Breast epithelium (tissue), 4 donors: ENCODE data around the gene RGS9. TPM values are rescaled to one million over a fixed set of nuclear protein-coding genes. Genes with fewer than 3 reads are reported as not detected.

Experiments used
- DNase-seq, 2 donors: peaks; one replicate each; pipeline ENCODE4 v3.0.0-alpha.2; 2019; ENCODE audit warnings: low spot score in 2 of 2
- H3K27ac ChIP-seq, 2 donors: fragments of 200-600 bp; sonication (generic) in 1 of 2; one replicate each; pipeline ENCODE4 v1.5.1; 2016 to 2019; ENCODE audit warnings: mild to moderate bottlenecking in 1 of 2
- H3K27me3 ChIP-seq, 2 donors: fragments of 200-600 bp; sonication (generic) in 1 of 2; one replicate each; pipeline versions ENCODE4 v1.5.1 to v1.6.0; 2017 to 2019; ENCODE audit warnings: control low read depth in 1 of 2, mild to moderate bottlenecking in 1 of 2
- H3K36me3 ChIP-seq: fragments of 200-600 bp; one replicate; pipeline ENCODE4 v1.5.1; 2019
- H3K4me1 ChIP-seq, 2 donors: fragments of 200-600 bp; sonication (generic); one replicate each; pipeline ENCODE4 v1.5.1; 2016 to 2019; ENCODE audit warnings: control low read depth in 1 of 2
- H3K4me3 ChIP-seq, 3 donors: fragments of 200-600 bp; sonication (generic); 1 replicate in 2 of 3; 2 replicates in 1 of 3; pipeline ENCODE4 v1.5.1; 2016 to 2019; ENCODE audit warnings: mild to moderate bottlenecking in 3 of 3, moderate library complexity in 2 of 3
- H3K9me3 ChIP-seq, 2 donors: fragments of 200-600 bp; sonication (generic) in 1 of 2; one replicate each; pipeline ENCODE4 v1.5.1; 2016 to 2019; ENCODE audit warnings: control low read depth in 1 of 2
- CTCF ChIP-seq, 3 donors: fragments of 450-650 bp; IDR thresholded peaks; one replicate each; pipeline ENCODE4 v1.5.1; 2016 to 2017; ENCODE audit warnings: antibody characterized with exemption in 3 of 3, mild to moderate bottlenecking in 3 of 3, moderate library complexity in 3 of 3
- POLR2A ChIP-seq: fragments of 450-650 bp; IDR thresholded peaks from one replicate; pipeline ENCODE4 v1.6.1; 2016; ENCODE audit warnings: antibody characterized with exemption, mild to moderate bottlenecking, moderate library complexity
- POLR2AphosphoS5 ChIP-seq, 3 donors: sonication (generic); formaldehyde crosslinking; IDR thresholded peaks; one replicate each; pipeline ENCODE4 v1.6.1; 2017; ENCODE audit warnings: antibody characterized with exemption in 3 of 3
- intact Hi-C: fragments of 100-400 bp; cut with DNase I; formaldehyde crosslinking; loops from one replicate; pipeline ENCODE4 v1.15.1; 2023; ENCODE audit warnings: low total_unique reads
- total RNA-seq, 3 donors: library from RNA; depleted of rRNA; stranded (reverse); fragments of >200 nt; gene quantifications; one replicate each; pipeline ENCODE4 v1.1.0, GENCODE V29; 2016

Gene RGS9
- total RNA-seq, 3 donors from 2014 or later, result 1.6 to 6.9 (median 5.0) TPM

DNA sequence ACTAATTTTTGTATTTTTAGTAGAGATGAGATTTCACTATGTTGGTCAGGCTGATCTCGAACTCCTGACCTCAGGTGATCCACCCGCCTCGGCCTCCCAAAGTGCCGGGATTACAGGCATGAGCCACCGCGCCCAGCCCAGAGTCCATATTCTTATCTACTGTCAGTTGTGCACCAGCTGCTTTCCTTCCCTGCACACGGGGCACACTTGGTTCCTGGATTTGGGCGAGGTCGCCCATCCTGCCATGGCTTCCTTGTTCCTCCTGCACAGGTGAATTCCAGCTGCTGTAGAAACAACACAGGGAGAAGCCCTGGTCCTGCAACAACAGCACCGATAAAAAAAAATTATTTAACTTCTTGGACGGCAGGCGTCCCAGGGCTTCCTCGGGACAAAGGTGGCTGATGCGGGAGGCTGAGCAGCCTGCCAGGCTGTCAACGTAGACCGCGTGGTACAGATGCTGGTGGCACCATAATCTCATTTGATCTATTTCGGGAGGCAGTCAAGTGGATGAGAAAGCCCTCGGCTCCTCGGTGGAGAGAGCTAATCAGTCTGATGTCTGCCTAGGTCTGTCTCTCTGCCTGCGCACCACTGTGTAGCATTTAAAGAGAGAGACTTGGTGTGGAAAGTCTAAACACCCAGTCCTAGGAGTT is 19.1 kb downstream of the RGS9 start:
- DNase-seq, result no peak
- H3K4me3 ChIP-seq, result no peak overlapping the region
- H3K27me3 ChIP-seq, result no peaks in the 10 kb centered on the region
- no peaks in the 10 kb centered on the region for H3K36me3 ChIP-seq
- no peaks in the 10 kb centered on the region for H3K4me1 ChIP-seq
- no peak overlapping the region for H3K27ac ChIP-seq
- intact Hi-C loops, result no loop called here
- H3K9me3 ChIP-seq, result no peaks in the 10 kb centered on the region
- TF ChIP-seq POLR2A, result no peak
- no peak for TF ChIP-seq POLR2AphosphoS5 (IDR thresholded peaks at IDR 0.05)
- no peak for TF ChIP-seq CTCF (IDR thresholded peaks at IDR 0.05)

DNA sequence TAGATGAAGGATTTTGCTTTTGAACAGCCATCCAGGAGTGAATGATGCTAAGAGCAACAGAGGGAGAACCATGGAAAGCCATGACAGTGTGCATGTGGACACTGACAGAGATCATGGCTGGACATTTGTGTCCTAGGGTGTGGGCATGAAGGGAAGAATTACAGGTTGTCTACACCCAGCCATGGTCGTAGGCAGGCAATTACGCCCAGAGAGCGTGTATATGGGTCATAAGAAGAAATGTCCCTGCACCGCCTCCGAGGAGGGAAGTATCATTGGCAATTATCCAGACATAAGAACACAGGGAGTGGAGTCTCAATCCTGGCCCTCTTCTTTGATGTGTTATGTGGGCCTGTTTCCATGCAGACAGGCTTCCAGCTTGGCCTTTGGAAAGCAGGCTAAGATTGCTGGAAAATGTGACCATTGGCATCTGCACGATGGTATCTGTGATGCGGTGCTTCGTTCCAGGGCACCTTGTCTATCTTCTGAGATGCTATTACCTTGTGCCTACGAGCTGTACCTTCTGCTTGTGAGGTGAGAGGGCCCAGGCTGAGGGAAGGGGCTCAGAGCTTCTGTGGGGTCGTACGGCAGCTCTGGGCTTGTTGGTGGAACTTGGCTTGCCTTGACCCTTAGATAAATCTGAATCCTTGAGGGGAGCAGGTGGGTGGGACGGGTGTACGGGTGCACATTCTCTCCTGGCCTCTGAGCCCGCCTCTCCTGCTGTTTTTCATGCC is 19.8 kb downstream of the RGS9 start:
- Histone ChIP-seq H3K4me3 (no peak overlapping the region), H3K9me3 (no peaks in the 10 kb centered on the region), H3K27me3 (no peaks in the 10 kb centered on the region), H3K4me1 (no peaks in the 10 kb centered on the region), H3K27ac (no peak overlapping the region), H3K36me3 (no peaks in the 10 kb centered on the region)
- TF ChIP-seq POLR2AphosphoS5 (IDR thresholded peaks at IDR 0.05) (no peak), POLR2A (no peak), CTCF (IDR thresholded peaks at IDR 0.05) (no peak)
- intact Hi-C loops, result no loop called here
- no peak for DNase-seq

GRCh38 chr17:65158041-65158440 is 20.9 kb downstream of the RGS9 start:
- Histone ChIP-seq H3K9me3 (no peaks in the 10 kb centered on the region), H3K27ac (no peak overlapping the region), H3K4me3 (no peak overlapping the region), H3K4me1 (no peaks in the 10 kb centered on the region), H3K27me3 (no peaks in the 10 kb centered on the region), H3K36me3 (no peaks in the 10 kb centered on the region)
- intact Hi-C loops, result no loop called here
- no peak for DNase-seq
- TF ChIP-seq POLR2AphosphoS5 (IDR thresholded peaks at IDR 0.05), result no peak
- TF ChIP-seq CTCF (IDR thresholded peaks at IDR 0.05), result no peak
- TF ChIP-seq POLR2A, result no peak

GRCh38 chr17:65158622-65159021 is 21.5 kb downstream of the RGS9 start:
- intact Hi-C loops, result no loop called here
- no peaks in the 10 kb centered on the region for H3K9me3 ChIP-seq
- H3K4me3 ChIP-seq, result no peak overlapping the region
- TF ChIP-seq POLR2AphosphoS5 (IDR thresholded peaks at IDR 0.05), result no peak
- TF ChIP-seq POLR2A, result no peak
- TF ChIP-seq CTCF (IDR thresholded peaks at IDR 0.05), result no peak
- H3K27ac ChIP-seq, result no peak overlapping the region
- no peaks in the 10 kb centered on the region for H3K27me3 ChIP-seq
- H3K36me3 ChIP-seq, result no peaks in the 10 kb centered on the region
- H3K4me1 ChIP-seq, result no peaks in the 10 kb centered on the region
- DNase-seq, result no peak

DNA sequence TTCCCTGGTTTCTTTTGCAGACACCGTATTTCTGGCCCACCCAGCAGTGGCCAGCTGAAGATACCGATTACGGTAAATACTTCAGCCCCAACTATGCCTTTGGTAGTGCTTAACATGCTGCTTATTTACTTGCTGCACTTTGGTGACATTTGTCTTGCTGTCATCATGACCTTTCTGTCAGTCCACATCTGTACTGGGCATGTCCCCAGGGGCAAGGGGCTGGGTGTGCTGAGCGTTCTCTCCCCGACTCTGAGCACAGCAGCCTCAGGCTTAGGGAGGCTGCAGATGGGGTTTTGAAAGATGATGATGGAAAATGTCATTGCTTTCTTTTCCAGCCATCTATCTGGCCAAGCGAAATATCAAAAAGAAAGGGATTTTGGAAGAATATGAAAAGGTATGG is 23.3 kb downstream of the RGS9 start:
- DNase-seq, result no peak
- intact Hi-C loops, result no loop called here
- Histone ChIP-seq H3K9me3 (no peaks in the 10 kb centered on the region), H3K4me3 (no peak overlapping the region), H3K27me3 (no peaks in the 10 kb centered on the region), H3K36me3 (no peaks in the 10 kb centered on the region), H3K27ac (no peak overlapping the region), H3K4me1 (no peaks in the 10 kb centered on the region)
- TF ChIP-seq POLR2AphosphoS5 (IDR thresholded peaks at IDR 0.05), result no peak
- no peak for TF ChIP-seq POLR2A
- no peak for TF ChIP-seq CTCF (IDR thresholded peaks at IDR 0.05)
